Measurements from ENCODE around the gene FAM234B. TPM values are rescaled to one million over a fixed set of nuclear protein-coding genes. Genes with fewer than 3 reads are reported as not detected.
A peak's percentile ranks its signal among the peaks of the same experiment; 100 is the strongest.

FAM234B gene
- total and polyA plus RNA-seq, 2 of the 8 experiments (the other 6 are each of a cell fraction or from before 2014, with no cell fraction given): 12.5 to 29.1 TPM

- peak; percentile 8 to 40 (median 30) for TF ChIP-seq CTCF (IDR thresholded peaks at IDR 0.05; ENCODE audit: control extremely low read depth in 1 of 3, insufficient read depth in 1 of 3, low read depth in 1 of 3, low read length in 3 of 3)
- no peak for TF ChIP-seq EGR1 (IDR thresholded peaks at IDR 0.05; ENCODE audit: borderline replicate concordance, low read depth, low read length)
Measured at GRCh38 chr12:13000925-13001774, 43.0 kb upstream of the FAM234B start (continued).
